Thoracic aorta (tissue), 2 donors: ENCODE results near the gene DGKI. TPM values are rescaled to one million over a fixed set of nuclear protein-coding genes. Genes with fewer than 3 reads are reported as not detected.

Source experiments
- ATAC-seq: fragments of 150-250 bp; one replicate; pipeline ENCODE4 v1.8.0; 2017; ENCODE audit warnings: low read depth; ENCODE audit not compliant: insufficient number of reproducible peaks, low FRiP score
- DNase-seq: peaks from one replicate; pipeline ENCODE4 v3.0.0-alpha.2; 2020; ENCODE audit warnings: low spot score
- H3K27ac ChIP-seq, 2 donors: fragments of 200-600 bp; sonication (generic); 1 replicate in 1 of 2; 2 replicates in 1 of 2; pipeline ENCODE4 v1.5.1; 2016; ENCODE audit warnings: mild to moderate bottlenecking in 2 of 2, moderate library complexity in 2 of 2
- H3K27me3 ChIP-seq: fragments of 200-600 bp; sonication (generic); replicated peaks from 2 replicates; pipeline ENCODE4 v1.6.0; 2016; ENCODE audit warnings: mild to moderate bottlenecking; ENCODE audit not compliant: insufficient read depth
- H3K36me3 ChIP-seq: fragments of 200-600 bp; sonication (generic); one replicate; pipeline ENCODE4 v1.5.1; 2016
- H3K4me1 ChIP-seq, 2 donors: fragments of 200-600 bp; sonication (generic); 1 replicate in 1 of 2; 2 replicates in 1 of 2; pipeline versions ENCODE4 v1.5.1 to v1.6.0; 2016; ENCODE audit warnings: low read depth in 2 of 2, mild to moderate bottlenecking in 1 of 2; ENCODE audit not compliant: control insufficient read depth in 1 of 2
- H3K4me3 ChIP-seq: fragments of 200-600 bp; sonication (generic); 2 replicates; pipeline ENCODE4 v1.5.1; 2016; ENCODE audit warnings: mild to moderate bottlenecking
- H3K9me3 ChIP-seq: fragments of 200-600 bp; sonication (generic); 2 replicates; pipeline ENCODE4 v1.5.1; 2016
- total RNA-seq, 2 donors: library from RNA; depleted of rRNA; stranded (reverse); fragments of >200 nt; gene quantifications; one replicate each; pipeline versions ENCODE4 v1.1.0 to v1.2.3, GENCODE V29; 2016
- TF ChIP-seq, protein P1 (sequence below): fragments of 200-600 bp; sonication (generic); IDR thresholded peaks from one replicate; pipeline ENCODE4 v1.5.1; 2019; ENCODE audit warnings: antibody characterized with exemption

DGKI gene
- total RNA-seq, 2 donors from 2014 or later = 10.3 to 22.3 TPM

DNA sequence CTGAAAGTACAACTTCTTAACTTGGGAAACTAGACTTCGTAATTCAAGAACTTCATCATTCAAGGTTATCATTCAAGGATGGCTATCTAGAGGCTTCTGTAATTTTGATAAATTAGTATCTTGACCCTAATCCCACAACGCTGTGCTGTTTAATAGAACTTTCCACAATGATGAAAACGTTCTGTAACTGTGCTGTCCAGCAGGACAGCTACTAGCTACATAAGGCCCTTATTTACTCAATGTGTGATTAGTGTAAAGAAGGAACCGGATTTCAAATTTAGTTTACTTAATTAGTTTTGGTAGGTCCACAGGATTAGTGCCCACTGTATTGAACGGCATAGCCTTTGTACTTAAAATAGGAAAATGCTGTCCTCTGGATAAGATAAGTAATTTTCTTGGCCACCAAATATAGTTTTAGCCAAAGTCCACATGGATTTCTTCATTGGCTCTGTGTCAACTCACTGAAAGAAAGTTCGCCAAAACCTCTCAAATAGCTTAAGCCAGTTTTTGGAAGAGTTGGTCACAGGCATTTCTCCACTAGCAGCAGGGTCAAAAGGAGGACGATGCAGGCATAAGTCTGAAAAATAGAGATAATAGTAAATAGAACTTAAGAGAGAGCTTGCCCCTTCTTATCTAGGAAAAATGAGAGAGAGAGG is 17.3 kb downstream of the DGKI start:
- TF ChIP-seq, protein P1, sequence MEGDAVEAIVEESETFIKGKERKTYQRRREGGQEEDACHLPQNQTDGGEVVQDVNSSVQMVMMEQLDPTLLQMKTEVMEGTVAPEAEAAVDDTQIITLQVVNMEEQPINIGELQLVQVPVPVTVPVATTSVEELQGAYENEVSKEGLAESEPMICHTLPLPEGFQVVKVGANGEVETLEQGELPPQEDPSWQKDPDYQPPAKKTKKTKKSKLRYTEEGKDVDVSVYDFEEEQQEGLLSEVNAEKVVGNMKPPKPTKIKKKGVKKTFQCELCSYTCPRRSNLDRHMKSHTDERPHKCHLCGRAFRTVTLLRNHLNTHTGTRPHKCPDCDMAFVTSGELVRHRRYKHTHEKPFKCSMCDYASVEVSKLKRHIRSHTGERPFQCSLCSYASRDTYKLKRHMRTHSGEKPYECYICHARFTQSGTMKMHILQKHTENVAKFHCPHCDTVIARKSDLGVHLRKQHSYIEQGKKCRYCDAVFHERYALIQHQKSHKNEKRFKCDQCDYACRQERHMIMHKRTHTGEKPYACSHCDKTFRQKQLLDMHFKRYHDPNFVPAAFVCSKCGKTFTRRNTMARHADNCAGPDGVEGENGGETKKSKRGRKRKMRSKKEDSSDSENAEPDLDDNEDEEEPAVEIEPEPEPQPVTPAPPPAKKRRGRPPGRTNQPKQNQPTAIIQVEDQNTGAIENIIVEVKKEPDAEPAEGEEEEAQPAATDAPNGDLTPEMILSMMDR = no peak
- no peak for DNase-seq
- peaks cover 15 to 20% of the 10 kb centered on the region in 2 donors for H3K4me1 ChIP-seq
- H3K36me3 ChIP-seq = no peaks in the 10 kb centered on the region
- H3K4me3 ChIP-seq = no peak overlapping the region
- H3K27me3 ChIP-seq = no peaks in the 10 kb centered on the region
- no peak for ATAC-seq
- peaks cover 11% of the 10 kb centered on the region for H3K9me3 ChIP-seq
- H3K27ac ChIP-seq = peak overlapping the region in 1 of 2 donors; percentile 34

GRCh38 chr7:137828456-137828855 is 18.3 kb downstream of the DGKI start:
- Histone ChIP-seq H3K27ac (no peak overlapping the region), H3K36me3 (no peaks in the 10 kb centered on the region), H3K9me3 (peaks cover 11% of the 10 kb centered on the region), H3K27me3 (no peaks in the 10 kb centered on the region), H3K4me1 (peaks cover 15 to 20% of the 10 kb centered on the region in 2 donors), H3K4me3 (no peak overlapping the region)
- ATAC-seq = no peak
- TF ChIP-seq, protein P1 = no peak
- DNase-seq = no peak

GRCh38 chr7:137825489-137825888 is 21.3 kb downstream of the DGKI start:
- no peak for DNase-seq
- no peak overlapping the region for H3K4me3 ChIP-seq
- H3K27me3 ChIP-seq = no peaks in the 10 kb centered on the region
- TF ChIP-seq, protein P1 = no peak
- no peak overlapping the region for H3K27ac ChIP-seq
- H3K36me3 ChIP-seq = no peaks in the 10 kb centered on the region
- no peak for ATAC-seq
- H3K4me1 ChIP-seq = peaks cover 15 to 28% of the 10 kb centered on the region in 2 donors
- H3K9me3 ChIP-seq = no peaks in the 10 kb centered on the region

GRCh38 chr7:137820677-137821420 is 25.9 kb downstream of the DGKI start:
- no peak for ATAC-seq
- H3K27me3 ChIP-seq = no peaks in the 10 kb centered on the region
- TF ChIP-seq, protein P1 = no peak
- peak overlapping the region; percentile 52 for H3K4me3 ChIP-seq
- DNase-seq = peak; percentile 13
- H3K4me1 ChIP-seq = peaks cover 4 to 20% of the 10 kb centered on the region in 2 donors
- H3K27ac ChIP-seq = peak overlapping the region; percentile 4 to 65
- H3K9me3 ChIP-seq = no peaks in the 10 kb centered on the region
- H3K36me3 ChIP-seq = no peaks in the 10 kb centered on the region

GRCh38 chr7:137820156-137820555 is 26.6 kb downstream of the DGKI start:
- Histone ChIP-seq H3K4me3 (peak overlapping the region; percentile 52), H3K27me3 (no peaks in the 10 kb centered on the region), H3K36me3 (no peaks in the 10 kb centered on the region), H3K27ac (peak overlapping the region in 1 of 2 donors; percentile 65), H3K9me3 (no peaks in the 10 kb centered on the region), H3K4me1 (peaks cover 4 to 20% of the 10 kb centered on the region in 2 donors)
- no peak for DNase-seq
- ATAC-seq = no peak
- TF ChIP-seq, protein P1 = no peak
